Suppressor macrophage treated with lipopolysaccharide for 4 hours (primary cell): Measurements from ENCODE around the gene NCOR1.
"Not testable (repeated sequence)": the region's sequence is repeated elsewhere in the genome, so short reads cannot be mapped to it uniquely, and the experiment has no call there.

ENCODE experiments used
- DNase-seq: peaks from one replicate; pipeline ENCODE4 v3.0.0-alpha.2; 2020

Gene NCOR1

DNA sequence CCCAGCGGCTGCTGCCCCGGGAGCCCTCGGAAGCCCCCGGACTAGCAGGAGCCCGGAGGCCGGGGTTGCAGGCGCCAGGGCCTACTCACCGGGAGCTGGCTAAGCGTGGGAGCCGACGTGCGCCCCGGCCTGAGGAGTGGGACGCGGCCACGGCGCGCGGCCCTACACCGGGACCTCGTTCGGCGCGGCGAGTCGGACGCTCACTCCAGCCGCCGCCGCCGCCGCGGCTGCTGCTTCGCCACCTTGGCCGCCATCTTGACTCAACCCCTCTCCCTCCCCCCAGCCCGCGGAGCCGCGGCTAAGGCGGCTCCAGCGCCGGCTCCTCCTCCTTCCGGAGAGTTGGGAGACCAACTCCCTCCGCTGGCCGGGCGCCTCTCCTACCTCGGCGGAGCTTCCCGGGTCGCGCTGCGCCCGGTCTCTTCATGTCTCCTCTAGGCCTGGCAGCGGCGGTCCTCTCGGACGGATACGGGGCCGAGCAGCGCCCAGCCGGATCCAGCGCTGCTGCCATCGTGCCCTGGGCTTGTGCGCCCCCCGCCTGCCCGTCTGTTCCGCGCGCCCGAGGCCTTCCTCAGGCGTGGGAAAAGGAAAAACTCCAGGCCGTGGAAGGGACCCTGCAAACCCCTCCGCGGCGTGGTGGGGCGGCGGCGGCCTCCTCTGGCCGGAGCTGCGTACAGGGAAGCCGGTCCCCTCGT is at the start of gene NCOR1:
Gene NCOR1 (minus strand): TSS at position 262 of the 692 bp plus-strand sequence. CDS start 20,965 bp downstream, outside the sequence.
- DNase-seq = peak; percentile 96

DNA sequence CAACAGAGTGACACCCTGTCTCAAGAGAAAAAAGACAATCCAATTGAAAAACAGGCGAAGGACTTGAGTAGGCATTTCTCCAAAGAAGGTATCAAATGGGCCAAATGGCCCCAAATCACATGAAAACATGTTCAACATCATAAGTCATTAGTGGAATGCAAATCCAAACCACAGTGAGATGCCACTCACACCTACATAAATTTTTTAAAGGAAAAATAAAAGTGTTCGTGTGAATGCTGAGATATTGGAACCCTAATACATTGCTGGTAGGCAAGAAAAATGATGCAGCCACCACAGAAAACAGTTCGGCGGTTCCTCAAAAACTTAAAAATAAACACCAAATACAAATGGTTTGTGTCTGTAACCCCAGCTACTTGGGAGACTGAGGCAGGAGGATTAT is 46.9 kb upstream of the NCOR1 start:
- no peak for DNase-seq

DNA sequence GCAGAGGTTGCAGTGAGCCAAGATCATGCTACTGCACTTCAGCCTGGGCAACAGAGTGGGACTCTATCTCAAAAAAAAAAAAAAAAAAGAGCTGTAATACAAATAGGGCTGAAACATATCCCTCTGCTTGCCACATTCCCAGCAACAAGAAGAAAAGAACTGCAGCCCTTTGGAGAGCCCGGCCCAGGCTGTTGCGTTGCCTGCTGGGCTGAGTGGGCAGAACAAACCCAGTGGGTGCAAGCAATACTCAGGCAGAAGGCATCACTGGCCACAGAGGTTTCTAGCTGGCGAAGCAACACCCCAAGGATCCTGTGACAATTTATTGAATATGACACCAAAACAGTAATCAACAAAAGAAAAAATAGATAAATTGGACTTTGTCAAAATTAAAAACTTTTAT is 45.7 kb upstream of the NCOR1 start:
- no peak for DNase-seq

DNA sequence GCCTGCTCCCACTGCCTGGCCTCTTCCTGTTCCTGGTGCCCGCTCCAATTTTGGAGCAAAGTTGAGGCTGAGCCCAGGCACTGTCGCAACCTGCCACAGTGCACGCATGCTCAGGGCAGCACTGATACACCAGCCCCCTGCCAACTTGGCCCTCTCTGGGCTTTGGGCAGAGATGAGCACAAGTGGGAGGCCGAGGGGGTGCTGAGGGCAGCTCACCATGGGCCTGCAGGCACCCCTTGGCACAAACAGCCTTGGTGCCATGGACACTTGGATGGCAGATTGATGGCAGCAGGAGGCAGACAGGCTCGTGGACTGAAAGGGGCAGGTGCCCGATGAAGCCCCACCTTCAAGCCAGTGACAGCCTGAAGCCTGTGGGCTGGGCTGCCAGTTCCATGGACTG is 44.6 kb upstream of the NCOR1 start:
- DNase-seq = no peak

DNA sequence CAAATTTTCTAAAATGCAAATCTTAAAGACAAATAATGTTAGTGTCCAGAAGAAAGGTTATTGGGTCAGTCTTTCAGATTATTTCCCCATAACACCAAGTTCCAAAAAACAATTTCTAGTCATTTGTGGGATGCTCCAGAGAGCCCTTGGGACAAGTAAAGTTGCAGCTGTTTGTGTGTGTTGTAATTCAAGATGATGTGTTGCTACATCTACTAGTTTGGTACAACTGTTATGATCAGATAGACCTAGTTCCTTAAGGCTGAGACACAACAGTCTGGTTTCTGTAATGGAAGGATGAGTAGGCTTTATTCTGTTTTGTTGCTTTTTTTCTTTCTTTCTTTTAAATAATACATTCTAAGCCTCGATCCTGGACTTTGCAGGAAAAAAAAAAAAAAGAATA is 43.6 kb upstream of the NCOR1 start:
- DNase-seq = no peak

DNA sequence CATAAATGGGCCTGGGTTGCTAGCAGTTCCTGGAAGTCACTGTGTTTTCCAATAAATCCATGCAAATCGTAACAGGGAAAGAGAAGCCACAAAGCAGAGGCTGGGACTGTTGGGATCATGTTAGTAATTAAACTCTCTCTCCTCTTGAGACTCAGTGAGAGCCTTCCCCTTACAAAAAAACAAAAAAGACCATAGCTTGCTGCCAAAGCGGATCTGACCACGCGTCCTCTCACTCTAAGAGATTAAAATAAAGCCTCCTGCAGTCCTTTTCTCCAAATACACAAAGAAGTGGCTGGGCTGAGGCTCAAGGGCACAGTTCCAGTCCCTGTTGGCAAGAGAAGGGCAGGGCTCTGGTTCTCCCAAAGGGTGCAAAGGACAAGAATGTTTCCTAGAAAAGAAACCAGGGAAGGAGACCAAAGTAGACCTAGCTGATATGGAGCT is 40.2 kb upstream of the NCOR1 start:
- DNase-seq = no peak

DNA sequence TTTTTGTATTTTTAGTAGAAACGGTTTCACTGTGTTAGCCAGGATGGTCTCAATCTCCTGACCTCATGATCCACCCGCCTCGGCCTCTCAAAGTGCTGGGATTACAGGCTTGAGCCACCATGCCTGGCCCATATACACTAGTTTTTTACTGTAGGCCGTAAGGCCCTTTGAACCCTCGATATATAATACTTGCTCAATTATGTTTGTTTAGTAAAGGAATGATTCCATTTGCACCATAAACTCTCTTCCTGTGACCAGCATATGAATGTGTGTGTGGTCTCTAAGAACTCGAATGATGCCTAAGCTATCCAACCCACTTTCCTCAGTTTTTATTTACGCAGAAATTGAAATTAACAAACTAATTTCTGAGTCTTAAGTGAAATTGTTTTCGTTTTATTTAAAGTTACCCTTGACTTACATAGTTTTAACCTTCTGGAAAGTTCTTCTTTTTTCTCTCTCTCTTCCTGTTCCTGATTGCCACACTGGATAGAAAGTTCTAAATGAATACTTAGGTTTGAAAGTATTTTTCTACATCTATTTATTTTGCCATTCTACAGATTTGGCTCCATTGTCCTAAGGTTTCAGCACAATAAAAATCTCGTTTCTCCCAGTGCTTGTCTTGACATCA is 39.6 kb upstream of the NCOR1 start:
- no peak for DNase-seq

DNA sequence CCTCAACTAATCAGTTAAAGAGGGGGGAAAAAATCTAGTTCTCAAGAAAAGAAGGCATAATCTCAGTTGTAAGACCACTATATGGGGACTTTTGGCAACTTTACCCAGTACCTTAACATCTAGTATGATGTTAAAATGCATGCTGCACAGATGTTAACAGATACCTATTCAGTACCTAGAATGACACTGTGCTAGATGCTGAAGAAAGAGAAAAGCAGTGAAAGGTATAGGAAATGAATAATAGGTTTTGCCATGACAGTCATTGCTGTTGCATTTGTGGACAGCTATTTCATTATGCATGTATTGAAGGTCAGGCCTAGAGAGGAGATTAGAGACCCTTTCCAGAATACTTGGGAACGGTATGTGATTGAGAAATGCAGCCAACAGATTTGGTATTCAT is 36.2 kb upstream of the NCOR1 start:
- no peak for DNase-seq

DNA sequence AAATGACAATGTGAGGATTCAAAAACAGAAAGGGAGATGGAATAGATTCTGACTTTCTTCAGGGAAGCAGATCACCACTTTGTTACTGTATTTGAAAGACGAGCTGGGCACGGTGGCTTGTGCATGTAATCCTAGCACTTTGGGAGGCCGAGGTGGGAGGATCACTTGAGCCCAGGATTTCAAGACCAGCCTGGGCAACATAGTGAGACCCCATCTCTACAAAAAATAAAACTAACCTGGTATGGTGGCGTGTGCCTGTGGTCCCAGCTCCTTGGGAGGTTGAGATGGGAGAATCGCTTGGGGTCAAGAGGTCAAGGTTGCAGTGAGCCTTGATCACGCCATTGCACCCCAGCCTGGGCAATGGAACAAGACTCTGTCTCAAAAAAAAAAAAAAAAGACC is 35.7 kb upstream of the NCOR1 start:
- no peak for DNase-seq

DNA sequence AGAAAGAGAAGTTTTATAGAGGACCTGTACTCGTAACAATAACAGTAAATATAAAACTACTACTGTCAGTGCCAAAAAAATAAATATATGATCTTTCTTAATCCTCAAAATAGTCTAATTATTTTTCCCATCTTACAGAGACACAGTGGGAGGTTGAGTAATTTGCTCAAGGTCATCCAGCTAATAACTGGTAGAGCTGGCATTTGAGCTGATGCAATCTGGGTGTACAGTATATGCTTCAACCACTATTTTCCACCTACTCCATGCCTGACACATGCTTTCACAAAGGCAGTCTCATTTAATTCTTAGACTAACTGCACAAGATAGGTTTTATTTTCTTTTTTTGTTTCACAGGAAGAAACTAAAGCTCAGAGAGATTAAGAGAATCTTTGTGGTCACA is 35.3 kb upstream of the NCOR1 start:
- peak; percentile 70 for DNase-seq

DNA sequence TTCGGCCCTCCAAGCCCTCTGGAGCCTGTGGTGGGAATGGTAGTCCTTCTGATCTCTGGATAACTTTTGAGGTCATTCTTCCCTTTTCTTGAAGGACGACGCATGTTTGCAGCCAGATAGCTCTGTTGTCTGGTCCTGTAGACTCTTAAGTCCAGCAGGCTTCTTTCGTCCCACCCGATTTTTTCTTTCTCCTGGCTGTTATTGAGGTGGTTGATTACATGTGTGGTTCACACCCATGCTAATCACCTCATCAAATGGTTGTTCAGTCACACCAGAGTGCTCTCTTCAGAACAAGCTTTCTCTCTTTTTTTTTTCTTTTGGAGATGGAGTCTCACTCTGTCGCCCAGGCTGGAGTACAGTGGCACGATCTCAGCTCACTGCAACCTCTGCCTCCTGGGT is 32.3 kb upstream of the NCOR1 start:
- DNase-seq = no peak

DNA sequence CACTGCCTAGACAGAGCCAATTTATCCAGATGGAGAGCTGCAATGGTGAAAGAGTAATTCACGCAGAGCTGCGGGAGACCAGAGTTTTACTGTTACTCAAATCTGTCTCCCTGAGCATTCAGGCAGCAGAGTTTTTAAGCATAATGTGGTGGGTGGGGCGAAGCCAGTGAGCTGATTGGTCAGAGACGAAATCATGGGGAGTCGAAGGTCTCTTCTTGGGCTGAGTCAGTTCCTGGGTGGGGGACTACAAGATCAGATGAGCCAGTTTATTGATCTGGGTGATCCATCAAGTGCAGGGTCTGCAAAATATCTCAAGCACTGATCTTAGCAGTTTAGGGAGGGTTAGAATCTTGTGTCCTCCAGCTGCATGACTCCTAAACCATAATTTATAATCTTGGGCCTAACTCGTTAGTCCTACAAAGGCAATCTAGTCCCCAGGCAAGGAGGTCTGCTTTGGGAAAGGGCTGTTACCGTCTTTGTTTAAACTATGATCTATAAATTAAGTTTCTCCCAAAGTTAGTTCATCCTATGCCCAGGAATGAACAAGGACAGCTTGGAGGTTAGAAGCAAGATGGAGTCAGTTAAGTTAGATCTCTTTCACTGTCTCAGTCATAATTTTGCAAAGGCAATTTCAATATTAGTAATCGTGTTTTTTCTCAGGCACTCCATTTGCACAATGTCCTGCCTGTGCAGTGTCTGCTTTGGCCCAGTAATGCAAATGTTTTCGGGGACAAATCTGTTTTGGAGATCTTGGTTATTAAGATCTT is 28.6 kb upstream of the NCOR1 start:
- DNase-seq = no peak

DNA sequence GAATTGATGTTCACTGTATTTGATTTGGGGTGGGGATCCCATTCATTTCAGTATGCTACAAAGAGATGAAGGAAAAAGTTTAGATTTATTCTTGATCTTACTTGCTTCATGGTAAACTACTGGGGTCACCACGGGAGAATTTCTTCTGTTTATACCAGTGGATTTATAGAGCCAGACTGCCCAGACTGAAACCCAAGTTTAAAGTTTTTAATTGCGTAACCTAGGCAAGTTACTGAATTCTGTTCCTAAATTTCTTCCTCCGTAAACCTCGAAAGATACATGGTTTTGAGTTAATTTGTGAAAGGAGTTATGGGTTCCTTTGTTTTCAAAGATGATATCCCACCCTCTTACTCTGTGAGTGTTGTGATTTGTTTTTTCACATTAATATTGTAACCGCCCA is 28.1 kb upstream of the NCOR1 start:
- DNase-seq = no peak

DNA sequence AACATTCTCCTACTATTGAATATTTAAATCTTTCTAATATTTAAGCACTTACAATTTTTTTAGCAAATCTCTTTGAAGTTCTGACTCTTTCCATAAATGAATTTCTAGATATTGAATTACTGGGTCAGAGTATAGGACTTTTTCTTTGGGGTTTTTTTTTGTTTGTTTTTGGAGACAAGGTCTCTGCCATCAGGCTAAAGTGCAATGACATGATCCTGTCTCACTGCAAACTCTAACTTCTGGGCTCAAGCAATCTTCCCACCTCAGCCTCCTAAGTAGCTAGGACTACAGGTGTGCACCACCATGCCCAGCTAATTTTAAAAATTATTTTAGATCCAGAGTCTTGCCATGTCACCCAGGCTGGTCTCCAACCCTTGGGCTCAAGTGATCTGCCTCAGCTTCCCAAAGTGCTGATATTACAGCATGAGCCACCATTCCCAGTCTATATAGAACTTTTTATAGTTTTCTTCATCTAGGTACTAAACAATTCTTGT is 26.6 kb upstream of the NCOR1 start:
- DNase-seq = no peak

DNA sequence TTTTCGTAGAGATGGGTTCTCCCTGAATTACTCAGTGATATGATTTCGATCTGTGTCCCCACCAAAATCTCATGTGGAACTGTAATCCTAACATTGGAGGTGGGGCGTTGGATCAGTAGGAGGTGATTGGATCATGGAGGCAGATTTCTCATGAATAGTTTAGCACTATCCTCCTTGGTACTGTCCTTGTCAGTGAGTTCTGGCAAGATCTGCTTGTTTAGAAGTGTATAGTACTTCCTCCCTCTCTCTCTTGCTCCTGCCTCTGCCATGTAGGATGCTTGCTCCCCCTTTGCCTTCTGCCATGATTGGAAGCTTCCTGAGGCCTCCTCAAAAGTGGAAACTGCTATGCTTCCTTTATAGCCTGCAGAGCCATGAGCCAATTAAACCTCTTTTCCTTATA is 24.6 kb upstream of the NCOR1 start:
- no peak for DNase-seq

DNA sequence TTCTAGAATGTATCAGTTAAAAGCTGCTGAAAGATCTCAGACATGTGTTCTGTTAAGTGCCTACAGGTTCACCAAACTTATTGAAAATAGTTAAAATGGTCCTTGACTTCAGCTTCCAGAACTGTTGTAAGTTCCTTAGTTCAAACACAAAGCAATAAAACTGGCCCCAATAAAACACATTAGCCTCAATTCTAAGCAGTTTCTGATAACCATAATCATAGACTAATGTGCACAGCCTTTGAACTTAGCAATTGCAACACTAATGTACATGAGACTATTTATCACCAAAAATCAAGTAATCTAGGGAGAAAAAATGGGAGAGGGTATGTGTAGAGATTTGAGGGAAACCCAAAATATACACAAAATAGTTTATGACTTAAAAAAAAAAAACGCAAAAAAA is 17.1 kb upstream of the NCOR1 start:
- DNase-seq = no peak

DNA sequence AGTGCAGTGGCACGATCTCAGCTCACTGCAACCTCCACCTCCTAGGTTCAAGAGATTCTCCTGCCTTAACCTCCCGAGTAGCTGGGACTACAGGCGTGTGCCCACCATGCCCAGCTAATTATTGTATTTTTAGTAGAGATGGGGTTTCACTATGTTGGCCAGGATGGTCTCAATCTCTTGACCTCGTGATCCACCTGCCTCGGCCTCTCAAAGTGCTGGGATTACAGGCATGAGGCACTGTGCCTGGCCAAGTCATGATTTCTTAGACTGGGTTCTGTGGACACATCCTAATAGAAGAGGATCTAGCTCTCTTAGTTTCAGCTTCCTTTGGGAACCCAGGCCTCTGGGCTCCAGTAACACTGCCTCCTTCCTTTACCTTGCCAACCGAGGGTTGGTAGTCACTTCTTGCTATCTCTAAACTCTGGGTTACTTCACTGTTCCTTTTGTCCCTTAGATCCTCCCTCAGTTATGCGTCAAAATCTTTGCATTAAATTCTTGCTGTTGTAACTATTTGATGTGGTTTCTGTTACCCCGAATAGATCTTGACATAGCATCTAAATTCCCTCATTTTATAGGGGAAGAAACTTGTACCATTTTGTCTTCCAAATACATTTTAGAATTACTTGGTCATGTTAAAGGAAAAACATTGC is 14.7 kb upstream of the NCOR1 start:
- DNase-seq = not testable (repeated sequence)

DNA sequence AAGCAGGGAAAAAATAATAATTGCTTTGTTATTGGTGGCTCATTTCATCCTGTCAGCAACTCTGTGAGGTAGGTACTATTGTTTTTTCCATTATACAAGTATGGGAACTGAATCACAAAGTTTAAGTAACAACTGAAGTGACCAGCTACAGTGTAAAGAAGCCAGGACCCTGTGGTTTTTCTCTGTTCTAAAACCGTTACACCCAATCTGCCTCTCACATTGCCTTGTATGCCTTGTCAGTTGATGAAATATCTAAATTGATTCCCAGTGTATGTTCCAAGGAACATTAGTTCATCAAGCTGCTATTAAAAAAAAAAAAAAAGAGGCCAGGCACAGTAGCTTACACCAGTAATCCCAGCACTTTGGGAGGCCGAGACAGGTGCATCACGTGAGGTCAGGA is 7.1 kb upstream of the NCOR1 start:
- DNase-seq = no peak

DNA sequence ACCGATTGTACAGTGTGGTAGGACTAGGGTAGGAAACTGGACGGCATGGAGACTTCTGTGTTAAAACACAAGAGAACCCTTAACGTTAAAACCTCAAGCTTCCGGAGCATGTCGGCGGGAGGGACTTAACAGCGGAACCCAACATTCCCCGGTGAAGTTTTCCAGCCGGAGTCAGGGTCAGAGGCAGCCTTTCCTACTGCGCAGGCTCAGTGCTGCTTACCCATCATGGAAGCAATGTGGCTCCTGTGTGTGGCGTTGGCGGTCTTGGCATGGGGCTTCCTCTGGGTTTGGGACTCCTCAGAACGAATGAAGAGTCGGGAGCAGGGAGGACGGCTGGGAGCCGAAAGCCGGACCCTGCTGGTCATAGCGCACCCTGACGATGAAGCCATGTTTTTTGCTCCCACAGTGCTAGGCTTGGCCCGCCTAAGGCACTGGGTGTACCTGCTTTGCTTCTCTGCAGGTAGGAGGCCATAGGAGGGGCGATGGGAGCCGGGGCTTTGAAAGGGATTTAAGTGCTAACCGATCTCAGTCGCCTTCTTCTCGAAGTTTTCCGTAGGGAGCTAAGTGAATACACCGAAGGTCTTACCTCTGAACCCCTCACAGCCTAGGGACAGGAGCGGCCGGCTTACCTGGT is 1.8 kb upstream of the NCOR1 start, which contains the start of gene PIGL:
Gene PIGL (plus strand): TSS at position 209 of the 634 bp plus-strand sequence. CDS start 17 bp downstream, at position 226.
- peak; percentile 95 for DNase-seq

DNA sequence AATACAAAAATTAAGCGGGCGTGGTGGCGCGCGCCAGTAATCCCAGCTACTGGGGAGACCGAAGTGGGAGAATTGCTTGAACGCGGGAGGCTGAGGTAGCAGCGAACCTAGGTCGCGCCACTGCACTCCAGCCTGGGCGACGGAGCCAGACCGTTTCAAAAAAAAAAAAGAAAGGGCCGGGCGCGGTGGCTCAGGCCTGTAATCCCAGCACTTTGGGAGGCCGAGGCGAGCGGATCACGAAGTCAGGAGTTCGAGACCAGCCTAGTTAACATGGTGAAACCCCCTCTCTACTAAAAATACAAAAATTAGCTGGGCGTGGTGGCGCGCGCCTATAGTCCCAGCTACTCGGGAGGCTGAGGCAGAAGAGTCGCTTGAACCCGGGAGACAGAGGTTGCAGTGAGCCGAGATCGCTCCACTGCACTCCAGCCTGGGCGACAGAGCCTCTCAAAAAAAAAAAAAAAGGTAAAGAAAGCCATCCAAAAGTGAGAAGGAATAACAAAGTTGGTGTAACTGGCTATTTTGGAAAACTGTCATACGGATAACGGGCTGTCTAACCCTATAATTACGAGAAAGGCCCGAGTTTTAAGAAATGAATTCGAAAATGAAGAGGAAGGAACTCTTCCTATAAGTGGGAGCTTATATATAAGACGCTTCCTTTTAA is 1.1 kb upstream of the NCOR1 start:
- DNase-seq = not testable (repeated sequence)

DNA sequence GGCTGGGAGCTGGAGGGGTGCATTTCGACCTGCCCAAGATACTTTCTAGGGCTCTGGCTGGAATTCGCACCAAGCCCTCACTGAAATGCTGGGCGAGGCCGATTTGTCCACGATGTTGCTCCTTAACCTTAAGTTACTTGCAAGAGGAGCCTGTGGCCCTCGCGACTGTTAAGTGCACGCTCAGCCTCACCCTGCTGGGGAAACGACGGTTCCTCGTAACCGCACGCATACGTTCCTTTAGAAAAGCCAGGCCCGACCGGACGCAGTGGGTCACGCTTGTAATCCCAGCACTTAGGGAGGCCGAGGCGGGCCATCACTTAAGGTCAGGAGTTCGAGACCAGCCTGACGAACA is 607 bp upstream of the NCOR1 start:
- no peak for DNase-seq

DNA sequence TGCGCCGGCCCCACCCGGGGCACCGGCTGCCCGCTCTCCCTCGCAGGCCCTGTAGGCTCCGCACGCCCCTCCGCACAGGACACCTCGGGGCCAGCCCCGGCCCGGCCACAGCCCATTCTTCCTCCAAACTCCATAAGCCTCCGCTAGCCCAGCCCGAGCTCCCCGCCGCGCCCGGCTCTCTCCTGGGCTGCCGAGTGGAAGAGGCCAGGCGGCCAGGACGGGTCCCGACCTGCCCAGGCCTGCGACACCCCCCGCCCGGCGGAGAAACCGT is 397 bp downstream of the NCOR1 start:
- peak; percentile 45 for DNase-seq
